Neural crest cell (in vitro differentiated cells): Measurements from ENCODE around the gene COL5A2. TPM values are rescaled to one million over a fixed set of nuclear protein-coding genes. Genes with fewer than 3 reads are reported as not detected.

ENCODE experiments used
- DNase-seq: peaks from one replicate; pipeline ENCODE4 v3.0.0; 2021; ENCODE audit warnings: low read depth, mixed read lengths, low spot score
- H3K27ac Mint-ChIP-seq: one replicate; pipeline ENCODE4 v1.8.0; 2021; ENCODE audit warnings: mild to moderate bottlenecking, mixed read lengths; ENCODE audit not compliant: unreplicated experiment
- H3K27me3 Mint-ChIP-seq: 2 replicates; pipeline ENCODE4 v1.8.0; 2021; ENCODE audit warnings: low read depth, mild to moderate bottlenecking, mixed read lengths
- H3K36me3 Mint-ChIP-seq: 2 replicates; pipeline ENCODE4 v1.8.0; 2021; ENCODE audit warnings: low read depth, mild to moderate bottlenecking, mixed read lengths
- H3K4me1 Mint-ChIP-seq: 2 replicates; pipeline ENCODE4 v1.8.0; 2021; ENCODE audit warnings: mixed read lengths
- H3K4me3 Mint-ChIP-seq: one replicate; pipeline ENCODE4 v1.8.0; 2021; ENCODE audit warnings: mild to moderate bottlenecking, mixed read lengths
- H3K9me3 Mint-ChIP-seq: 2 replicates; pipeline ENCODE4 v1.8.0; 2021; ENCODE audit warnings: mixed read lengths
- CTCF ChIP-seq: fragments of 200-600 bp; sonication (generic); conservative IDR thresholded peaks from 2 replicates; pipeline ENCODE4 v1.5.0; 2021; ENCODE audit warnings: antibody characterized with exemption, mild to moderate bottlenecking
- total RNA-seq: library from RNA; stranded (reverse); gene quantifications from 2 replicates; pipeline ENCODE4 v1.2.1, GENCODE V29; 2021

COL5A2 gene
- total RNA-seq, 1 donor from 2014 or later = 62.6 TPM

GRCh38 chr2:189060096-189060642 is 119.4 kb downstream of the COL5A2 start:
- Mint-ChIP-seq H3K36me3 (peaks cover 3% of the 10 kb centered on the region), H3K4me3 (no peak overlapping the region), H3K4me1 (no peaks in the 10 kb centered on the region), H3K9me3 (no peaks in the 10 kb centered on the region), H3K27me3 (no peaks in the 10 kb centered on the region), H3K27ac (no peak overlapping the region)
- no peak for DNase-seq
- TF ChIP-seq CTCF = no peak

GRCh38 chr2:189057316-189057715 is 122.2 kb downstream of the COL5A2 start:
- Mint-ChIP-seq H3K4me3 (no peak overlapping the region), H3K27ac (no peak overlapping the region)

GRCh38 chr2:189056200-189057106 is 123.1 kb downstream of the COL5A2 start:
- H3K4me3 Mint-ChIP-seq = no peak overlapping the region
- H3K36me3 Mint-ChIP-seq = peaks cover 5% of the 10 kb centered on the region
- H3K27me3 Mint-ChIP-seq = no peaks in the 10 kb centered on the region
- H3K9me3 Mint-ChIP-seq = no peaks in the 10 kb centered on the region
- no peak for TF ChIP-seq CTCF
- H3K27ac Mint-ChIP-seq = no peak overlapping the region
- DNase-seq = no peak
- no peaks in the 10 kb centered on the region for H3K4me1 Mint-ChIP-seq

More at GRCh38 chr2:189057316-189057715, 122.2 kb downstream of the COL5A2 start:
- Mint-ChIP-seq H3K4me1 (no peaks in the 10 kb centered on the region), H3K27me3 (no peaks in the 10 kb centered on the region), H3K9me3 (no peaks in the 10 kb centered on the region), H3K36me3 (peaks cover 5% of the 10 kb centered on the region)
- DNase-seq = no peak
- TF ChIP-seq CTCF = no peak

GRCh38 chr2:189050165-189050712 is 129.3 kb downstream of the COL5A2 start:
- Mint-ChIP-seq H3K27ac (no peak overlapping the region), H3K9me3 (no peaks in the 10 kb centered on the region), H3K36me3 (peaks cover 11% of the 10 kb centered on the region), H3K4me1 (no peaks in the 10 kb centered on the region), H3K27me3 (no peaks in the 10 kb centered on the region), H3K4me3 (no peak overlapping the region)
- DNase-seq = no peak
- TF ChIP-seq CTCF = no peak

GRCh38 chr2:189049709-189050164 is 129.8 kb downstream of the COL5A2 start:
- DNase-seq = no peak
- Mint-ChIP-seq H3K4me3 (no peak overlapping the region), H3K27ac (no peak overlapping the region), H3K4me1 (no peaks in the 10 kb centered on the region), H3K9me3 (no peaks in the 10 kb centered on the region), H3K27me3 (no peaks in the 10 kb centered on the region), H3K36me3 (peaks cover 11% of the 10 kb centered on the region)
- no peak for TF ChIP-seq CTCF
